CD14-positive monocyte (primary cell): ENCODE data around the gene SYCP2L. TPM values are rescaled to one million over a fixed set of nuclear protein-coding genes. Genes with fewer than 3 reads are reported as not detected.

Experiments
- DNase-seq, 3 donors: peaks; one replicate each; pipeline ENCODE4 v3.0.0-alpha.2; 2011 to 2022
- H2AFZ ChIP-seq: 2 replicates; pipeline ENCODE4 v1.6.0; 2012; ENCODE audit warnings: mild to moderate bottlenecking, low read depth, low read length, inconsistent platforms; ENCODE audit not compliant: insufficient read depth, poor library complexity, severe bottlenecking
- H3K27ac ChIP-seq, 2 donors: 1 replicate in 1 of 2; 2 replicates in 1 of 2; pipeline ENCODE4 v1.5.1; 2012 to 2013; ENCODE audit warnings: low read length in 2 of 2, control low read depth in 1 of 2, inconsistent platforms in 1 of 2, low read depth in 1 of 2, mild to moderate bottlenecking in 1 of 2
- H3K27me3 ChIP-seq, 2 donors: one replicate each; pipeline versions ENCODE4 v1.6.0 to v1.6.1; 2011 to 2013; ENCODE audit warnings: low read length in 2 of 2; ENCODE audit not compliant: control insufficient read depth in 2 of 2, insufficient read depth in 2 of 2
- H3K36me3 ChIP-seq, 2 donors: replicated peaks in 1 of 2; 1 replicate in 1 of 2; 2 replicates in 1 of 2; pipeline versions ENCODE4 v1.5.1 to v1.6.1; 2012 to 2013; ENCODE audit warnings: low read length in 2 of 2, control low read depth in 1 of 2, inconsistent platforms in 1 of 2, mild to moderate bottlenecking in 1 of 2; ENCODE audit not compliant: insufficient read depth in 2 of 2, control insufficient read depth in 1 of 2
- H3K4me1 ChIP-seq, 2 donors: 1 replicate in 1 of 2; 2 replicates in 1 of 2; pipeline versions ENCODE4 v1.5.1 to v1.6.1; 2012 to 2013; ENCODE audit warnings: low read length in 2 of 2, control low read depth in 1 of 2, inconsistent platforms in 1 of 2, mild to moderate bottlenecking in 1 of 2, moderate library complexity in 1 of 2; ENCODE audit not compliant: insufficient read depth in 2 of 2, control insufficient read depth in 1 of 2
- H3K4me2 ChIP-seq: replicated peaks from 2 replicates; pipeline ENCODE3; 2012; ENCODE audit warnings: low read length, moderate library complexity, mild to moderate bottlenecking; ENCODE audit not compliant: poor library complexity, severe bottlenecking; ENCODE audit errors: extremely low read depth
- H3K4me3 ChIP-seq, 3 experiments: fragments of 200-600 bp in 1 of 3; sonication (generic) in 1 of 3; replicated peaks in 1 of 3; 1 replicate in 2 of 3; 2 replicates in 1 of 3; pipeline ENCODE4 v1.5.1; 2011 to 2013; ENCODE audit warnings: low read length in 3 of 3, mild to moderate bottlenecking in 3 of 3, control low read depth in 2 of 3, low read depth in 2 of 3, inconsistent platforms in 1 of 3, moderate library complexity in 1 of 3
- H3K79me2 ChIP-seq: 2 replicates; pipeline ENCODE4 v1.6.0; 2012; ENCODE audit warnings: mild to moderate bottlenecking, control low read depth, inconsistent platforms, low read length, moderate library complexity; ENCODE audit not compliant: insufficient read depth
- H3K9ac ChIP-seq: 2 replicates; pipeline ENCODE4 v1.6.0; 2017; ENCODE audit warnings: low read length, mild to moderate bottlenecking; ENCODE audit not compliant: insufficient read depth, poor library complexity, severe bottlenecking
- H3K9me3 ChIP-seq, 2 donors: replicated peaks in 1 of 2; 1 replicate in 1 of 2; 2 replicates in 1 of 2; pipeline versions ENCODE4 v1.5.1 to v1.6.1; 2012 to 2013; ENCODE audit warnings: low read length in 2 of 2, control low read depth in 1 of 2; ENCODE audit not compliant: control insufficient read depth in 1 of 2, insufficient read depth in 1 of 2
- H4K20me1 ChIP-seq: 2 replicates; pipeline ENCODE4 v1.6.0; 2012; ENCODE audit warnings: mild to moderate bottlenecking, low read length, control low read depth, moderate library complexity; ENCODE audit not compliant: insufficient read depth
- H3K27ac Mint-ChIP-seq, 7 donors: one replicate each; pipeline ENCODE4 v1.8.0; 2020; ENCODE audit warnings: mild to moderate bottlenecking in 7 of 7, mixed read lengths in 7 of 7, moderate library complexity in 6 of 7, inconsistent platforms in 2 of 7
- H3K27me3 Mint-ChIP-seq, 3 donors: one replicate each; pipeline ENCODE4 v1.8.0; 2021 to 2022; ENCODE audit warnings: low read depth in 3 of 3, mild to moderate bottlenecking in 3 of 3, mixed read lengths in 3 of 3, moderate library complexity in 3 of 3, inconsistent platforms in 1 of 3
- H3K36me3 Mint-ChIP-seq, 2 donors: one replicate each; pipeline ENCODE4 v1.8.0; 2020; ENCODE audit warnings: mixed read lengths in 2 of 2, inconsistent platforms in 1 of 2, mild to moderate bottlenecking in 1 of 2
- H3K4me1 Mint-ChIP-seq: one replicate; pipeline ENCODE4 v1.8.0; 2020; ENCODE audit warnings: mild to moderate bottlenecking, mixed read lengths
- H3K4me3 Mint-ChIP-seq, 2 donors: one replicate each; pipeline ENCODE4 v1.8.0; 2020; ENCODE audit warnings: mild to moderate bottlenecking in 2 of 2, mixed read lengths in 2 of 2, moderate library complexity in 1 of 2
- H3K9me3 Mint-ChIP-seq, 7 donors: one replicate each; pipeline ENCODE4 v1.8.0; 2020 to 2022; ENCODE audit warnings: mixed read lengths in 7 of 7, mild to moderate bottlenecking in 6 of 7, moderate library complexity in 6 of 7, inconsistent platforms in 2 of 7
- CTCF ChIP-seq: fragments of 200-600 bp; IDR thresholded peaks from one replicate; pipeline ENCODE4 v1.8.0; 2022; ENCODE audit warnings: antibody characterized with exemption, mild to moderate bottlenecking
- WGBS: methylation state at CpG from one replicate; pipeline ENCODE4 v1.1.5; 2013; ENCODE audit warnings: missing lambda C conversion rate; ENCODE audit not compliant: insufficient coverage; 5-methylcytosine and 5-hydroxymethylcytosine counted together
- intact Hi-C, 2 donors: fragments of 100-400 bp; cut with micrococcal nuclease; formaldehyde crosslinking; loops; one replicate each; pipeline versions ENCODE4 v1.15.0 to v1.15.1; 2023
- polyA minus RNA-seq: library from RNA; depleted of rRNA, polyadenylated mRNA; stranded (reverse); fragments of >200 nt; gene quantifications from 2 replicates; pipeline ENCODE4 v1.2.3, GENCODE V29; 2012
- polyA plus RNA-seq, 3 donors: library from polyadenylated mRNA; depleted of rRNA in 1 of 3; unstranded in 2 of 3; stranded (reverse) in 1 of 3; fragments of 300-500 nt in 2 of 3; fragments of >200 nt in 1 of 3; fragmentation: Illumina TruSeq in 2 of 3; gene quantifications; 1 replicate in 2 of 3; 2 replicates in 1 of 3; pipeline ENCODE4 v1.2.3, GENCODE V29; 2012 to 2021
- total RNA-seq, 12 experiments: library from RNA in 1 of 12; stranded (reverse) in 1 of 12; fragments of 120-200 nt in 1 of 12; gene quantifications; one replicate each; pipeline ENCODE4 v1.2.4 and lab custom pipeline; 2013 to 2026; ENCODE audit warnings: mixed read lengths in 6 of 12, inconsistent platforms in 1 of 12

The SYCP2L gene
- total RNA-seq (2013), result 2.1 TPM
- polyA plus RNA-seq (under 1 TPM in 1 of 3 donors, not detected in 2; 0.08 TPM), polyA minus RNA-seq (0.14 TPM in 1 of 2 replicates, not detected in the other), total RNA-seq (lab: John Stamatoyannopoulos, UW) (0 to 4.1 (median 0.80) reads per million in 11 experiments)

GRCh38 chr6:10886691-10887502, at the start of gene SYCP2L:
TSS of gene SYCP2L (plus strand) at chr6:10887052. CDS start at chr6:10887127, 75 bp downstream.
- H3K79me2 ChIP-seq, result no peaks in the 10 kb centered on the region
- Mint-ChIP-seq H3K27me3 (peaks cover 45 to 61% (median 57%) of the 10 kb centered on the region in 3 donors), H3K9me3 (peaks cover 0 to 35% (median 15%) of the 10 kb centered on the region in 7 donors), H3K27ac (peak within 1 kb of the TSS in 4 of 7 donors; percentile 64 to 83 (median 72)), H3K36me3 (peaks cover 0 to 8% of the 10 kb centered on the region in 2 donors), H3K4me1 (peaks cover 51% of the 10 kb centered on the region), H3K4me3 (peak within 1 kb of the TSS; percentile 80 to 96)
- peaks cover 48 to 59% of the 10 kb centered on the region in 2 donors for H3K27me3 ChIP-seq
- peak in 2 of 3 donors; percentile 32 to 74 for DNase-seq
- H3K9ac ChIP-seq, result peak within 1 kb of the TSS; percentile 25
- no peaks in the 10 kb centered on the region for H4K20me1 ChIP-seq
- WGBS, result 2% methylated on average over 55 of the region's 58 CpGs
- no peaks in the 10 kb centered on the region for H3K36me3 ChIP-seq
- H3K4me2 ChIP-seq, result peak within 1 kb of the TSS; percentile 77
- peaks cover 52 to 53% of the 10 kb centered on the region in 2 donors for H3K4me1 ChIP-seq
- peak; percentile 16 for TF ChIP-seq CTCF
- H3K9me3 ChIP-seq, result peaks cover 0 to 7% of the 10 kb centered on the region in 2 donors
- peak within 1 kb of the TSS in 1 of 2 donors; percentile 32 for H3K27ac ChIP-seq
- H2AFZ ChIP-seq, result peak within 1 kb of the TSS; percentile 84
- H3K4me3 ChIP-seq, result peak within 1 kb of the TSS; percentile 48 to 80 (median 61)
- intact Hi-C loops, result no loop called here

GRCh38 chr6:10837622-10837994, 49.2 kb upstream of the SYCP2L start:
- Mint-ChIP-seq H3K4me1 (peaks cover 20% of the 10 kb centered on the region), H3K4me3 (peak overlapping the region; percentile 83 to 94), H3K36me3 (peaks cover 0 to 6% of the 10 kb centered on the region in 2 donors), H3K9me3 (peaks cover 0 to 16% (median 6%) of the 10 kb centered on the region in 7 donors), H3K27ac (peak overlapping the region in 5 of 7 donors; percentile 64 to 96 (median 91)), H3K27me3 (peaks cover 44 to 61% (median 45%) of the 10 kb centered on the region in 3 donors)
- DNase-seq, result no peak
- peaks cover 30 to 42% of the 10 kb centered on the region in 2 donors for H3K27me3 ChIP-seq
- no peaks in the 10 kb centered on the region for H3K36me3 ChIP-seq
- peak overlapping the region; percentile 92 for H3K4me2 ChIP-seq
- TF ChIP-seq CTCF, result no peak
- peaks cover 20 to 26% of the 10 kb centered on the region in 2 donors for H3K4me1 ChIP-seq
- peak overlapping the region; percentile 73 for H2AFZ ChIP-seq
- intact Hi-C loops, result no loop called here
- H3K79me2 ChIP-seq, result no peaks in the 10 kb centered on the region
- no peaks in the 10 kb centered on the region for H4K20me1 ChIP-seq
- H3K9me3 ChIP-seq, result peaks cover 3 to 5% of the 10 kb centered on the region in 2 donors
- H3K4me3 ChIP-seq, result peak overlapping the region; percentile 72 to 81 (median 76)
- H3K27ac ChIP-seq, result peak overlapping the region in 1 of 2 donors; percentile 86
- WGBS, result 0% methylated on average over 17 of the region's 22 CpGs
- peak overlapping the region; percentile 75 for H3K9ac ChIP-seq
